ENCODE measurements around the gene ATXN1.

ATXN1 gene

GRCh38 chr6:16397623-16398022, 363.6 kb downstream of the ATXN1 start:
- Histone ChIP-seq H3K36me3 (ENCODE audit: insufficient read depth) (no peaks in the 10 kb centered on the region), H3K4me3 (IDR thresholded peaks at IDR 0.05; ENCODE audit: insufficient read depth, low read depth, low read length) (no peak overlapping the region), H4K20me1 (ENCODE audit: insufficient read depth) (no peaks in the 10 kb centered on the region), H3K9ac (no peak overlapping the region), H3K27ac (no peak overlapping the region), H3K27me3 (ENCODE audit: insufficient read depth, low read depth) (no peaks in the 10 kb centered on the region), H3K4me1 (ENCODE audit: low read depth, poor library complexity, severe bottlenecking) (no peaks in the 10 kb centered on the region), H2AFZ (ENCODE audit: low read depth) (no peak overlapping the region), H3K4me2 (no peak overlapping the region), H3K79me2 (ENCODE audit: insufficient read depth, low read depth) (no peaks in the 10 kb centered on the region)
- no peak for TF ChIP-seq CTCF (conservative IDR thresholded peaks at IDR 0.05; ENCODE audit: low read depth, low read length)

- H3K36me3 ChIP-seq (ENCODE audit: insufficient read depth): no peaks in the 10 kb centered on the region
- no peak for TF ChIP-seq CTCF (conservative IDR thresholded peaks at IDR 0.05; ENCODE audit: low read depth, low read length)
- no peak overlapping the region for H3K4me3 ChIP-seq (IDR thresholded peaks at IDR 0.05; ENCODE audit: insufficient read depth, low read depth, low read length)
- H3K27me3 ChIP-seq (ENCODE audit: insufficient read depth, low read depth): no peaks in the 10 kb centered on the region
- H4K20me1 ChIP-seq (ENCODE audit: insufficient read depth): no peaks in the 10 kb centered on the region
- no peaks in the 10 kb centered on the region for H3K79me2 ChIP-seq (ENCODE audit: insufficient read depth, low read depth)
- H3K9ac ChIP-seq: no peak overlapping the region
- H3K4me1 ChIP-seq (ENCODE audit: low read depth, poor library complexity, severe bottlenecking): no peaks in the 10 kb centered on the region
- H3K27ac ChIP-seq: no peak overlapping the region
- H2AFZ ChIP-seq (ENCODE audit: low read depth): no peak overlapping the region
- no peak overlapping the region for H3K4me2 ChIP-seq
Observed at GRCh38 chr6:16396497-16397319, 364.6 kb downstream of the ATXN1 start.

GRCh38 chr6:16394632-16395031, 366.6 kb downstream of the ATXN1 start:
- Histone ChIP-seq H3K9ac (no peak overlapping the region), H3K4me3 (IDR thresholded peaks at IDR 0.05; ENCODE audit: insufficient read depth, low read depth, low read length) (no peak overlapping the region), H3K27ac (no peak overlapping the region), H3K79me2 (ENCODE audit: insufficient read depth, low read depth) (no peaks in the 10 kb centered on the region), H3K4me2 (no peak overlapping the region), H3K27me3 (ENCODE audit: insufficient read depth, low read depth) (no peaks in the 10 kb centered on the region), H4K20me1 (ENCODE audit: insufficient read depth) (no peaks in the 10 kb centered on the region), H3K36me3 (ENCODE audit: insufficient read depth) (no peaks in the 10 kb centered on the region), H3K4me1 (ENCODE audit: low read depth, poor library complexity, severe bottlenecking) (no peaks in the 10 kb centered on the region), H2AFZ (ENCODE audit: low read depth) (no peak overlapping the region)
- TF ChIP-seq CTCF (conservative IDR thresholded peaks at IDR 0.05; ENCODE audit: low read depth, low read length): no peak

GRCh38 chr6:16393326-16393725, 367.9 kb downstream of the ATXN1 start:
- H3K4me3 ChIP-seq (IDR thresholded peaks at IDR 0.05; ENCODE audit: insufficient read depth, low read depth, low read length): no peak overlapping the region
- no peaks in the 10 kb centered on the region for H3K27me3 ChIP-seq (ENCODE audit: insufficient read depth, low read depth)
- H3K27ac ChIP-seq: no peak overlapping the region
- H3K79me2 ChIP-seq (ENCODE audit: insufficient read depth, low read depth): no peaks in the 10 kb centered on the region
- H4K20me1 ChIP-seq (ENCODE audit: insufficient read depth): no peaks in the 10 kb centered on the region
- no peak overlapping the region for H3K9ac ChIP-seq
- no peak overlapping the region for H2AFZ ChIP-seq (ENCODE audit: low read depth)
- H3K4me1 ChIP-seq (ENCODE audit: low read depth, poor library complexity, severe bottlenecking): no peaks in the 10 kb centered on the region
- H3K4me2 ChIP-seq: no peak overlapping the region
- H3K36me3 ChIP-seq (ENCODE audit: insufficient read depth): no peaks in the 10 kb centered on the region
- no peak for TF ChIP-seq CTCF (conservative IDR thresholded peaks at IDR 0.05; ENCODE audit: low read depth, low read length)

Measured in KMS-11 (cell line).